Left lung (tissue), 10 donors: Measurements from ENCODE around the gene CSNK1D. TPM values are rescaled to one million over a fixed set of nuclear protein-coding genes. Genes with fewer than 3 reads are reported as not detected.
A peak's percentile ranks its signal among the peaks of the same experiment; 100 is the strongest.

ENCODE experiments used
- ATAC-seq: fragments of 200-7000 bp; cut with Tn5 transposase; one replicate; pipeline ENCODE4 v1.9.1; 2020; ENCODE audit warnings: moderate library complexity
- DNase-seq, 4 donors: peaks; one replicate each; pipeline ENCODE4 v3.0.0-alpha.2; 2013 to 2020
- H3K27ac ChIP-seq, 2 donors: fragments of 200-600 bp; sonication (generic) in 1 of 2; one replicate each; pipeline versions ENCODE4 v1.5.0 to v1.8.0; 2020 to 2021
- H3K27me3 ChIP-seq, 2 donors: fragments of 200-600 bp; sonication (generic) in 1 of 2; one replicate each; pipeline versions ENCODE4 v1.5.0 to v1.8.0; 2020 to 2021
- H3K36me3 ChIP-seq, 2 donors: fragments of 200-600 bp; sonication (generic) in 1 of 2; one replicate each; pipeline versions ENCODE4 v1.5.0 to v1.8.0; 2020 to 2021
- H3K4me1 ChIP-seq, 2 donors: fragments of 200-600 bp; one replicate each; pipeline ENCODE4 v1.8.0; 2021
- H3K4me3 ChIP-seq, 2 donors: fragments of 200-600 bp; sonication (generic) in 1 of 2; one replicate each; pipeline versions ENCODE4 v1.5.0 to v1.8.0; 2020 to 2021; ENCODE audit warnings: mild to moderate bottlenecking in 1 of 2
- H3K9me3 ChIP-seq, 2 donors: fragments of 200-600 bp; sonication (generic) in 1 of 2; one replicate each; pipeline versions ENCODE4 v1.5.0 to v1.8.0; 2020 to 2021
- CTCF ChIP-seq, 2 donors: fragments of 200-600 bp; sonication (generic) in 1 of 2; IDR thresholded peaks; one replicate each; pipeline versions ENCODE4 v1.5.0 to v1.8.0; 2021; ENCODE audit warnings: antibody characterized with exemption in 2 of 2
- intact Hi-C, 2 donors: fragments of 100-400 bp; cut with DNase I; formaldehyde crosslinking; loops; one replicate each; pipeline versions ENCODE4 v1.11.2 to v1.14.2; 2022
- polyA plus RNA-seq, 6 donors: library from polyadenylated mRNA; unstranded; fragments of 120-200 nt; gene quantifications; one replicate each; pipeline ENCODE4 v1.2.1, GENCODE V29; 2013; ENCODE audit not compliant: insufficient read length in 6 of 6
- total RNA-seq, 2 donors: library from RNA; stranded (reverse); fragmentation: NEBNext Ultra II Directional; extraction: Animal tissue kit (Norgen Biotek cat#: 25700); gene quantifications; one replicate each; pipeline ENCODE4 v1.2.1, GENCODE V29; 2021
- donor health status: DM: no; HTN: yes; CAD: no.
- donor health status: DM: no; HTN: no; CAD: no.

CSNK1D gene
- total and polyA plus RNA-seq, 8 donors = 101 to 160 (median 122) TPM

GRCh38 chr17:82227629-82228277 is 45.7 kb downstream of the CSNK1D start:
- Histone ChIP-seq H3K36me3 (no peaks in the 10 kb centered on the region), H3K9me3 (no peaks in the 10 kb centered on the region), H3K27me3 (peaks cover 0 to 6% of the 10 kb centered on the region in 2 donors), H3K4me3 (peak overlapping the region; percentile 37 to 83), H3K4me1 (peaks cover 21 to 73% of the 10 kb centered on the region in 2 donors), H3K27ac (peak overlapping the region; percentile 95 to 100)
- no peak for DNase-seq
- TF ChIP-seq CTCF (IDR thresholded peaks at IDR 0.05) = no peak
- no peak for ATAC-seq
- intact Hi-C loops = no loop called here

DNA sequence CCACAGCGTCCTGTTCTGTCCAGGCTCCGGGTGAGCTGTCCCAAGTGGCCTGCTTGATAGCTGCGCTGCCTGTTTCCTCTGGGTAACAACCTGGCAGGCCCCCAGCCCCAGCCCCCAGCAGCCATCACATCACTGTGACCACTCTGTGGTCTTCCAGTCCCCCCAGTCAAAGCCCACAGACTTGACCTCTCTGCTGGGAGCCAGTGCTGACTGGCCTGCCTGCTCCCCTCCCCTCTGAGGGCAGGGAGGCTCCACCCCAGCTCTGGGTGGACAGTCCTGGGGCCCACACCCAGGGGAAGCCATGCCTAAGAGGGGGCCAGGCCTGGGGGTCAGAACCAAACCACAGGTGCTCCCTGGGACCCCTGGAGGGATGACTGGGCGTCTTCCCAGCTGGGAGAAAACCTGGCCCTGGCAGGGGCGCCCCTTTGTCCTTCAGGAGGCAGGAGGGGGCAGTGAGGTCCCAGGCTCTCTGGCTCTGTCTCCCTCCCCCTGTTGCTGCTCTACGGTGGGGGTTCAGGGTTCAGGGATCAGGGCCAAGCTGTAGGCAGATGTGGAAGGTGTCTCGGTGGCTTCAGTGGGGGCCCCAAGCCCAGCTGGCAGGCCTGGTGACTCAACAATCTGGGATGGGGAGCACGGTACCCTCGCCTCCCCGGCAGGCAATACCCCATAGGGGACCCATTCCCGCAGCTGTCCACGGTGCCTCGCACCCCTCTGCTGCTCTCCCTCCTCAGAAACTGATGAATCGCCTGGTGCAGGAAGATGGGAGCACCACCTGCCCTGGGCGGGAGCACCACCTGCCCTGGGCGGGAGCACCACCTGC is 46.5 kb downstream of the CSNK1D start:
- H3K4me3 ChIP-seq = no peak overlapping the region
- H3K27me3 ChIP-seq = peaks cover 0 to 6% of the 10 kb centered on the region in 2 donors
- peak overlapping the region in 1 of 2 donors; percentile 100 for H3K27ac ChIP-seq
- H3K4me1 ChIP-seq = peaks cover 17 to 73% of the 10 kb centered on the region in 2 donors
- no peak for TF ChIP-seq CTCF (IDR thresholded peaks at IDR 0.05)
- intact Hi-C loops = no loop called here
- no peaks in the 10 kb centered on the region for H3K9me3 ChIP-seq
- DNase-seq (peak in 2 of 4 donors; percentile 36 to 77), ATAC-seq (no peak)
- no peaks in the 10 kb centered on the region for H3K36me3 ChIP-seq

- DNase-seq (peak in 1 of 4 donors; percentile 32), ATAC-seq (no peak)
- H3K27me3 ChIP-seq = peaks cover 0 to 6% of the 10 kb centered on the region in 2 donors
- no peak overlapping the region for H3K4me3 ChIP-seq
- H3K4me1 ChIP-seq = peaks cover 12 to 72% of the 10 kb centered on the region in 2 donors
- H3K27ac ChIP-seq = peak overlapping the region in 1 of 2 donors; percentile 100
- no peak for TF ChIP-seq CTCF (IDR thresholded peaks at IDR 0.05)
- intact Hi-C loops = no loop called here
- no peaks in the 10 kb centered on the region for H3K36me3 ChIP-seq
- H3K9me3 ChIP-seq = no peaks in the 10 kb centered on the region
These were observed 47.2 kb downstream of the CSNK1D start for GRCh38 chr17:82226146-82226808.

DNA sequence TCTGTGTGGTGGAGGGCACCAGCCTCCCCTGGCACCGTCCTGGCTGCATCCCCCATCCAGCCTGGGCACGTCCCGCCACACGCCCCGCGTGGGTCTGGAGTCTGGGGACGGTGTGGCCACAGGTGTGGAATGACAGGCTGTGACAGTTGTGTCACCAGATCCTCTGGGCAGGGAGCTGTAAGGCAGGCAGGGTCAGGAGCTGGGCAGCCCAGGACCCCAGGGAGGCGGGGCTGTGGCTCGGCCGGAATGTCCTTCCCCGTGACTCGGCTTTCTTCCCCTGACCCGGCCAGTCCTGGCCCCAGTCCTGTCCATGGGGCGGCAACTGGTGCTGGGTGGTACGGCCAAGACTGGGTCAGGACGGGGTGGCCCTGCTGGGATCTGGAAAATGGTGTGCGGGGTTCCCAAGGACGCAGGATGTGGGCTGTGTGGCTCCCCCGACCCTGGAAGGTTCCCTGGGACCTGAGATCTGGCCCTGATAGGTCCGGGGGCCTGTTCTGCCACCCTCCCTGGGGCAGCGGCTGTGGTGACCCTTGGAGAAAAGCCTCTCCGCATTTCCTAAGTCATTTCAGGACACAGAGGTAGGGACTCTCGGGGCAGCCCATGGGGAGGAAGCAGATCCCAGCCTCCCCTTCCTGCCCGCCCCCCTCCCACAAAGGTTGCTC is 48.0 kb downstream of the CSNK1D start:
- ATAC-seq (no peak), DNase-seq (peak in 1 of 4 donors; percentile 69)
- no peak for TF ChIP-seq CTCF (IDR thresholded peaks at IDR 0.05)
- Histone ChIP-seq H3K36me3 (no peaks in the 10 kb centered on the region), H3K4me3 (no peak overlapping the region), H3K4me1 (peaks cover 9 to 72% of the 10 kb centered on the region in 2 donors), H3K9me3 (no peaks in the 10 kb centered on the region), H3K27ac (no peak overlapping the region), H3K27me3 (peaks cover 0 to 6% of the 10 kb centered on the region in 2 donors)
- intact Hi-C loops = no loop called here
